ENCODE measurements around the gene CRY1. TPM values are rescaled to one million over a fixed set of nuclear protein-coding genes. Genes with fewer than 3 reads are reported as not detected.

CRY1 gene
- total RNA-seq, 3 donors from 2014 or later (not counting 1 experiment from before 2014, with no cell fraction given), result 71.1 to 124 (median 115) TPM

- H3K4me1 ChIP-seq (ENCODE audit: control insufficient read depth, insufficient read depth, low read length), result peaks cover 6% of the 10 kb centered on the region
- no peaks in the 10 kb centered on the region for H3K9me3 ChIP-seq (ENCODE audit: control insufficient read depth, insufficient read depth, low read length)
- TF ChIP-seq, protein P1, sequence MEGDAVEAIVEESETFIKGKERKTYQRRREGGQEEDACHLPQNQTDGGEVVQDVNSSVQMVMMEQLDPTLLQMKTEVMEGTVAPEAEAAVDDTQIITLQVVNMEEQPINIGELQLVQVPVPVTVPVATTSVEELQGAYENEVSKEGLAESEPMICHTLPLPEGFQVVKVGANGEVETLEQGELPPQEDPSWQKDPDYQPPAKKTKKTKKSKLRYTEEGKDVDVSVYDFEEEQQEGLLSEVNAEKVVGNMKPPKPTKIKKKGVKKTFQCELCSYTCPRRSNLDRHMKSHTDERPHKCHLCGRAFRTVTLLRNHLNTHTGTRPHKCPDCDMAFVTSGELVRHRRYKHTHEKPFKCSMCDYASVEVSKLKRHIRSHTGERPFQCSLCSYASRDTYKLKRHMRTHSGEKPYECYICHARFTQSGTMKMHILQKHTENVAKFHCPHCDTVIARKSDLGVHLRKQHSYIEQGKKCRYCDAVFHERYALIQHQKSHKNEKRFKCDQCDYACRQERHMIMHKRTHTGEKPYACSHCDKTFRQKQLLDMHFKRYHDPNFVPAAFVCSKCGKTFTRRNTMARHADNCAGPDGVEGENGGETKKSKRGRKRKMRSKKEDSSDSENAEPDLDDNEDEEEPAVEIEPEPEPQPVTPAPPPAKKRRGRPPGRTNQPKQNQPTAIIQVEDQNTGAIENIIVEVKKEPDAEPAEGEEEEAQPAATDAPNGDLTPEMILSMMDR (IDR thresholded peaks at IDR 0.05), result no peak
- WGBS (ENCODE audit: insufficient coverage), result 83% methylated on average over 1 of the region's 2 CpGs
- H3K27me3 ChIP-seq (ENCODE audit: control insufficient read depth, insufficient read depth, low read length), result no peaks in the 10 kb centered on the region
- Mint-ChIP-seq H3K4me1 (peaks cover 4 to 7% of the 10 kb centered on the region in 2 donors), H3K9me3 (no peaks in the 10 kb centered on the region), H3K27ac (no peak overlapping the region), H3K27me3 (ENCODE audit: low read depth in 2 of 2) (peaks cover 2 to 5% of the 10 kb centered on the region in 2 donors), H3K36me3 (no peaks in the 10 kb centered on the region), H3K4me3 (no peak overlapping the region)
- no peak overlapping the region for H3K4me3 ChIP-seq (ENCODE audit: low read length)
- ATAC-seq (no peak), DNase-seq (no peak)
- intact Hi-C loops (cut with micrococcal nuclease), result no loop called here
- H3K36me3 ChIP-seq (ENCODE audit: control insufficient read depth, insufficient read depth, low read length), result no peaks in the 10 kb centered on the region
- H3K27ac ChIP-seq (ENCODE audit: low read length), result no peak overlapping the region
These were observed 41.8 kb upstream of the CRY1 start for GRCh38 chr12:107135177-107135576.

GRCh38 chr12:107134558-107134957 is 41.2 kb upstream of the CRY1 start:
- Mint-ChIP-seq H3K4me1 (peaks cover 4 to 7% of the 10 kb centered on the region in 2 donors), H3K4me3 (no peak overlapping the region), H3K9me3 (no peaks in the 10 kb centered on the region), H3K27me3 (ENCODE audit: low read depth in 2 of 2) (peaks cover 2 to 5% of the 10 kb centered on the region in 2 donors), H3K27ac (no peak overlapping the region), H3K36me3 (no peaks in the 10 kb centered on the region)
- ATAC-seq (peak; percentile 71 to 92 (median 92)), DNase-seq (peak; percentile 17 to 69)
- TF ChIP-seq, protein P1 (IDR thresholded peaks at IDR 0.05), result peak; percentile 52
- no peaks in the 10 kb centered on the region for H3K27me3 ChIP-seq (ENCODE audit: control insufficient read depth, insufficient read depth, low read length)
- intact Hi-C loops (cut with micrococcal nuclease), result no loop called here
- H3K9me3 ChIP-seq (ENCODE audit: control insufficient read depth, insufficient read depth, low read length), result no peaks in the 10 kb centered on the region
- H3K4me3 ChIP-seq (ENCODE audit: low read length), result no peak overlapping the region
- H3K4me1 ChIP-seq (ENCODE audit: control insufficient read depth, insufficient read depth, low read length), result peaks cover 6% of the 10 kb centered on the region
- no peak overlapping the region for H3K27ac ChIP-seq (ENCODE audit: low read length)
- no peaks in the 10 kb centered on the region for H3K36me3 ChIP-seq (ENCODE audit: control insufficient read depth, insufficient read depth, low read length)
- 88% methylated on average over 1 of the region's 1 CpG for WGBS (ENCODE audit: insufficient coverage)

DNA sequence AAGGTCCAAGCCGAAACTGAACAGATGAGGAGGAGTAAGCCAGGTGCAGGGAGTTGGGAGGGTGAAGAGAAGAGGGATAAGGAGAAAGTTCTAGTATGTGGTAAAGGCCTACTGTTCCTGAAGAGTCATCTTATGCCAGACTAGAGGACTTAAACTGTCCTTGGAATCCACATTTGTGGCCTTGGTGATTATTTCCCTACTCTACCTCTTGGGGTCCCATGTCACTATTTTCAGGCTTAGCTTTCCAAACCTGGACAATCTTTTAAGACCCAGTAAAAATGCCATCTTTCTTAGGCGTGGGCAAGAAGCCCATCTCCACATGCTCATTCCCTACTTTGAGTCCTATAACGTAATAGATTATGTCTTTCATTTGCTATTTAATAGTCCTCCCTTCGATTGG is 40.1 kb upstream of the CRY1 start:
- H3K27me3 Mint-ChIP-seq (ENCODE audit: low read depth in 2 of 2), result peaks cover 2 to 5% of the 10 kb centered on the region in 2 donors
- intact Hi-C loops (cut with micrococcal nuclease), result no loop called here
- no peaks in the 10 kb centered on the region for H3K9me3 Mint-ChIP-seq
- H3K27ac ChIP-seq (ENCODE audit: low read length), result no peak overlapping the region
- 95% methylated on average over 4 of the region's 4 CpGs for WGBS (ENCODE audit: insufficient coverage)
- no peaks in the 10 kb centered on the region for H3K36me3 ChIP-seq (ENCODE audit: control insufficient read depth, insufficient read depth, low read length)
- H3K27ac Mint-ChIP-seq, result no peak overlapping the region
- H3K4me3 ChIP-seq (ENCODE audit: low read length), result no peak overlapping the region
- TF ChIP-seq, protein P1 (IDR thresholded peaks at IDR 0.05), result no peak
- H3K36me3 Mint-ChIP-seq, result no peaks in the 10 kb centered on the region
- peaks cover 6% of the 10 kb centered on the region for H3K4me1 ChIP-seq (ENCODE audit: control insufficient read depth, insufficient read depth, low read length)
- H3K27me3 ChIP-seq (ENCODE audit: control insufficient read depth, insufficient read depth, low read length), result no peaks in the 10 kb centered on the region
- H3K4me1 Mint-ChIP-seq, result peaks cover 4 to 7% of the 10 kb centered on the region in 2 donors
- ATAC-seq (no peak), DNase-seq (no peak)
- H3K9me3 ChIP-seq (ENCODE audit: control insufficient read depth, insufficient read depth, low read length), result no peaks in the 10 kb centered on the region
- no peak overlapping the region for H3K4me3 Mint-ChIP-seq
